Esophagus squamous epithelium (tissue), 4 donors: ENCODE data around the gene RAB27B.

Experiments
- CTCF ChIP-seq, 6 experiments: fragments of 450-650 bp in 4 of 6; fragments of 200-600 bp in 2 of 6; sonication (generic) in 2 of 6; IDR thresholded peaks; one replicate each; pipeline ENCODE4 v1.5.1; 2016 to 2019; ENCODE audit warnings: antibody characterized with exemption in 6 of 6, mild to moderate bottlenecking in 4 of 6, moderate library complexity in 4 of 6
- POLR2A ChIP-seq, 4 donors: fragments of 450-650 bp; IDR thresholded peaks; one replicate each; pipeline ENCODE4 v1.6.1; 2017; ENCODE audit warnings: antibody characterized with exemption in 4 of 4, mild to moderate bottlenecking in 4 of 4, moderate library complexity in 3 of 4

GRCh38 chr18:54792079-54792478, 36.2 kb upstream of the RAB27B start:
- no peak for TF ChIP-seq CTCF (IDR thresholded peaks at IDR 0.05)
- TF ChIP-seq POLR2A (IDR thresholded peaks at IDR 0.05), result no peak
